HG03064 (cell line): ENCODE measurements around the gene REM1.
"Not testable (repeated sequence)": the region's sequence is repeated elsewhere in the genome, so short reads cannot be mapped to it uniquely, and the experiment has no call there.

Source experiments
- ATAC-seq: cut with Tn5 transposase; IDR thresholded peaks from one replicate; pipeline ENCODE4 v1.9.1; 2021; ENCODE audit warnings: low read depth; ENCODE audit not compliant: unreplicated experiment

Gene REM1

GRCh38 chr20:31474758-31475427 lies at the start of gene REM1, which contains the start of gene DEFB124:
Gene REM1 (plus strand): TSS chr20:31475288. CDS start chr20:31476446, 1,158 bp downstream.
Gene DEFB124 (minus strand): TSS chr20:31475127. CDS start chr20:31473013, 2,114 bp downstream.
- no peak for ATAC-seq

- ATAC-seq, result no peak
Observed at GRCh38 chr20:31425797-31426196, 49.3 kb upstream of the REM1 start.

- not testable (repeated sequence) for ATAC-seq
Observed at GRCh38 chr20:31426891-31427551, 48.1 kb upstream of the REM1 start.

GRCh38 chr20:31427576-31427975 lies 47.5 kb upstream of the REM1 start:
- not testable (repeated sequence) for ATAC-seq

GRCh38 chr20:31430568-31431115 lies 44.4 kb upstream of the REM1 start:
- no peak for ATAC-seq

GRCh38 chr20:31440012-31440659 lies 35.0 kb upstream of the REM1 start, which contains the start of gene DEFB123:
Gene DEFB123 (plus strand): TSS chr20:31440632. CDS start chr20:31440699, 67 bp downstream.
- no peak for ATAC-seq

- ATAC-seq, result no peak
Observed at GRCh38 chr20:31446084-31446819, 28.8 kb upstream of the REM1 start.

- ATAC-seq, result no peak
Observed at GRCh38 chr20:31449511-31450414, 25.3 kb upstream of the REM1 start.

GRCh38 chr20:31452575-31452974 lies 22.5 kb upstream of the REM1 start:
- no peak for ATAC-seq

GRCh38 chr20:31454361-31454760 lies 20.7 kb upstream of the REM1 start:
- ATAC-seq, result no peak

- ATAC-seq, result not testable (repeated sequence)
Observed at GRCh38 chr20:31470946-31471345, 4.1 kb upstream of the REM1 start.

- no peak for ATAC-seq
Observed at GRCh38 chr20:31472395-31473330, 2.4 kb upstream of the REM1 start.

- no peak for ATAC-seq
Observed at GRCh38 chr20:31473331-31474096, 1.6 kb upstream of the REM1 start.

- no peak for ATAC-seq
Observed at GRCh38 chr20:31474097-31474436, 1.0 kb upstream of the REM1 start.

GRCh38 chr20:31475472-31476293 lies 595 bp downstream of the REM1 start:
- no peak for ATAC-seq

- ATAC-seq, result no peak
Observed at GRCh38 chr20:31476294-31476585, 1.2 kb downstream of the REM1 start.

- ATAC-seq, result no peak
Observed at GRCh38 chr20:31476643-31477215, 1.6 kb downstream of the REM1 start.
